ENCODE measurements around the gene ZDHHC21.

ZDHHC21 gene

DNA sequence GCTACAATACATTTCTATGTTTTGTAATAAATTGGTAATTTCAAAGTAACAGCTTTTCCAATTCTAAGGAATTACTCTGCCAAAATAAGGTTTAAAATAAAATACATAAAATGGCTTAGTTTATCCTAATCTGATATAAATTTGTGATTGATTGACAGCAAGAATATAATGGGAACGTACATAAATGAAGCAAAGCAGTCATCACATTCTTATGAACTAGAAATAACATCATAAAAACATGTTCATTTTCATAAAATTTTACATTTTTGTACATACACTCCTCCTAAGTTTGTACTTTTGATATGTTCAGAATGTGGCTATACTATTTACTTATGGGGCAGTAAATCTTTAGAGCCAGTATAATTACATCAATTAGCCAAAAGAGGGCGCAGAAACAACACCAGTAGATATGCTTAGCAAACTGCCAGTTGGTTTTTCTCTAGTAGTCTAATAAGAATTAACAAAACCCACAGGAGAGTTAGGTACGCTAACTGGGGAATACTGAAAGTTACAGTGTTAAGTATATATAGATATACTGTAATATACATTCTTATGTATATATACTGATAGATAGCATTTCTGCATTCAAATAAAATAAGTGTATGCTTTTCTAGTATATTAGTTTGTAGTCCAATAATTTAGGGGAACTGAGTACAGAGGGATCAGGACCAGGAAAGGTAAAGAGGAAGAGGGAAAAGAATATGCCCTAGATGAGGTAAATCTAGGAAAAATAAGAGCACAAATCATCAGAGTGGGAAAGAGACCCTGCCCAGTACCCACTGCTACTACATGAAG is 76.8 kb downstream of the ZDHHC21 start:
- DNase-seq (ENCODE audit: low read depth): no peak

DNA sequence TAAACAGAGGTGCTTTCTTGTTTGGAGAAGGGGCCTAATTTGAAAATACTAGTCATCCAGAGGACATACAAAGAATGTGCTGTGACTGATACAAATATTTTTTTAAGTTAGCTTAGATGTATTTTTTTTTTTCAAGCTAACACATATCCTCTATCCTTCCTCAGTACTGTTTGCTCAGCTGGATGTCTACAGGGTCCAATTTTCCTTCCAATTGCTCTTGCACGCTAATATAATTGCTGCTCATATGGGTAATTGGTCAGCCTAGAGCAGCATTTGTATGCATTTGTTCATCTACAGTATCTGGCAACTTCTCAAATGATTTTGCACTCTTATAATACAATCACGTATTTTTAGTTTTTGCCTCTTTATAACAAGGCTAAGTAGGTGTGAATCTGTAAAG is 84.7 kb downstream of the ZDHHC21 start:
- no peak for DNase-seq (ENCODE audit: low read depth)

DNA sequence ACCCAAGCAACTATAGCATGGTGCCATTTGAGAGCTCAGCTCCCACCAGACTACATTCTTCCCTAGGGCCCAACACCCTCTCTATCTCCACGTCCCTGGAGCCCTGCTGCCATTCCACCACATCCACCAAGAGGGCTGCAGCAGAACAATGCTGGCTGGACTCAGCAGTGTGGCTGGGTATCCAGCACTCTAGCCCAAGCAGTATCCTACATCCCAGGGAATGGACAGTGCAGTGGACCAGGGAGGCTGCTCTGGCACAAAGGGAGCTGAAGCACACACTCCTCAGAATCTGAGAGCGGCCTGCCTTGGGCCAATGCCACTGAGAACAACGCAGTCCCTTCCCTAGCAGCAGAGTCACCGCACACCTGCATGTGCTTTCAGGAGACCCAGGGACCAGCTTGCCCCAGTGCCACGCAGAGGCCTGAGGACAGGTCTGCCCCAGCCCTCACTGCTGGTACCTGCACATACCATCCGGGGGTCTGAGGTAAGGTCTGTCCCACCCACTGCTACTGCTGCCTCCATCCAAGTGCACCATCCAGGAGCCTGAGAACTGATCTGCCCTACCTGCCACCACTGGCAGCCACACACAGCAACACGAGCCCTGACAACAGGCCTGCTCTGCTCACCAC is 95.9 kb downstream of the ZDHHC21 start:
- DNase-seq (ENCODE audit: low read depth): no peak

DNA sequence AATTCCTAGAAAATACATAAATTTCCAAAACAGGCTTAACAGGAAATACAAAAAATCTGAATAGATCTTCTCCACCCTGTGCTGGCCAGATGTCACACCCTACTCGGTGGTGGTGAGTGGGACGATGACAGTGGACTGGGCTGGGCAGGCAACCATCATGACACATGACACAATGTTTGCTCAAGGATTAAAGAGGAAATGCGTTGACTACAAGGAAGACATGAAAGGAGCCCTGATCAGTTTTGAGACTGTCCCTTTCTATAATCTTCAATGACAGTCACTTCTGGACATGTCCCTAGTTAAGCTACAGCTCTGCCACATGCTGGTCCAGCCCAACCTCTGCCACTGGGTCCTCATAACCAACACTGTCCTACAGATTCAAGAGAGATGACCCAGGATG is 99.8 kb downstream of the ZDHHC21 start:
- DNase-seq (ENCODE audit: low read depth): no peak

DNA sequence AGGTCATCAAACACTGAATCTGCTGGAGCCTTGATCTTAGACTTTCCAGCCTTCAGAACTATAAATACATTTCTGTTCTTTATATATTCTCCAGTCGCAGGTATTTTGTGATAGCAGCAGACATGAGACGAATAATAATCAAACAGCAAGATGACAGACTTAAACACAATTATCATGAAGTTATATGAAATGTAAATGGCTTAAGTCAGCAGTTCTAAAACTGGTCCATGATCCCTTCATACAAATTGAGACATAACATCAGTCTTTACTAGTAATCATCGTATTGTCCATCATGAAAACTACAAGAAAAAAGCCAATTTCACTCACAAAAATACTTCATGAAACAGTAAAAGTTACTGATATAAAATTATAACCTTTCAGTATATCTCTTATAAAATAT is 101.8 kb downstream of the ZDHHC21 start:
- no peak for DNase-seq (ENCODE audit: low read depth)

DNA sequence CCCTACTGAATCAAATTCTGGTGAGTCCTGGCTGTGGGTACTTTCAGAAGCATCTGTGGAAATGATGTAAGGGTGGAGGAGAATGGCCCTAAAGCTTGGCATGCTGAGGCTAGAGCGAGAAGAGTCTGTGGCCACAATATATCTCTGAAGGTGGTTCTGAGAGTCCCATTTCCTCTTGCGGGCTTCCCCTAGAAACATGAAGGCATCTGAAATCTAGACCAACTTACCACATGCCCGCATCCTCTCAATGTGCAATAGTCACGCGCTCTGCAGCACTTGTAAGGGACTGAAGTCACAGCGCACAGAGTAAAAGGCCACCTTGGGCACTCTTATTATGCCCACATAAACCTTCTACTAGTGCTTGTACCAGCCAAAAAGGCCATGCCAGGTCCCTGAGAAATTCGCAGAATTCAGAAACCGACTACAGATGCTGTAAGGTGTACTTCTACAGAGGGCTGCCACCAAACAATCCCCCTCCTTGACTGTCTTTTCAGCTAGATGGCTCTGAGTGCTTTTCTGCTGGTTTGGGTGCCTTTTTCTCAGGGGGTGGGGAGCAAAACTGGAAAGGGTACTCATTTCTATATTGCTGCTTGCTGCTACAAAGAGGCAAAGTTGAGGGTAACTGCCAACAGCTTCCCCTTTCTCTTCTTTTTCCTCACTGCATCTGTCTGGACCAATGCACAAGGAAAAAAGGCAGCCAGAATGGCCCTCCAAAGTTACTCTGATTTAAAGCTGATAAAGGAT is 107.3 kb downstream of the ZDHHC21 start:
- DNase-seq (ENCODE audit: low read depth): no peak

DNA sequence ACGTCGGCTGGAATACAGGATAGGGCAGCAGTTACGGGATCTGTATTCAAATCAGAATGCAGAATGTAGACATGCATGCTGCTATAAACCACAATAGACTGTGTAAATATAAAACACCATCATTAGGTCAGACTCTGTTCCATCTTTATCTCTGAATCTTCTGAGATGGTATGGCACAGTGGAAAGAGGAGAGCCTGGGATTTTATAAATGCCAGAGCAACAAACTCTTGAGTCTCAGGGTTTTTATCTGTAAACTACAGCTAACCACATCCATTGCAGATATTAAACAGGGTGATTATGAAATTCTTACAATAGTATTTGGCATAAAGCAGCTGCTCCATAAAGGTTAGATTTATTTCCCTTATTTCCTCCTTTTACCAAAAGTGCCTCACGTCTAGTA is 108.7 kb downstream of the ZDHHC21 start:
- no peak for DNase-seq (ENCODE audit: low read depth)

DNA sequence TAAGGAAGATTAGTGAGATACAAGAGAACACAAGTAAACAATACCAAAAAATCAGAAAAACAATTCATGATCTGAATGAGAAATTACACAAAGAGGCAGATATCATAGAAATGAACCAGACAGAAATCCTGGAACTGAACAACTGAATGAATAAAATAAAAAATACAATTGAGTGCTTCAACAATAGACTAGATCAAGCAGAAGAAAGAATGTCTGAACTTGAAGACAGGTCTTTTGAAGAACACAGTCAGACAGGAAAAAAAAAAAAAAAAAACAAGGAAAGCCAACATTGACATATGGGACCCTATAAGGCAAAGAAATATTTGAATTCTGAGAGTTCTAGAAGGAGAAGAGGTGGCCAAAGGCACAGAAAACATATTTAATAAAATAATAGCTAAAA is 115.2 kb downstream of the ZDHHC21 start:
- no peak for DNase-seq (ENCODE audit: low read depth)

DNA sequence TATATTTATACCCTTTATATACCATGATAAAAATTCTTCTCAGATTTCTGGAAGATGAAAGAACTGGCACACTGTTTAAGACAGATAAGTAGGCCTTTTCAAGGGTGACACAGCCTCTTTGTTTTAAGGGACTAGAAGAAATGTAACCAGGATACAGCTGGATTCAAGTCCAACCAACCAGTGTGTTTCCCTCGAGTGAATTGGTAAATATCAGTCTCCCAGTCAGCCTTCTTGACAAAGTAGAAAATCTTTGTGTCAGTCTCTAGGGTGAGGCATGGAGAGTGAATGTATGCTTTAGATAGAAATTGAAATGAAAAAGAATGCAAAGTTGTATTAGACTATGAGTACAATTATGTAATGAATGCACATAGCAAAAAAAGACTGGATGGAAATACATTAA is 119.1 kb downstream of the ZDHHC21 start:
- DNase-seq (ENCODE audit: low read depth): no peak

DNA sequence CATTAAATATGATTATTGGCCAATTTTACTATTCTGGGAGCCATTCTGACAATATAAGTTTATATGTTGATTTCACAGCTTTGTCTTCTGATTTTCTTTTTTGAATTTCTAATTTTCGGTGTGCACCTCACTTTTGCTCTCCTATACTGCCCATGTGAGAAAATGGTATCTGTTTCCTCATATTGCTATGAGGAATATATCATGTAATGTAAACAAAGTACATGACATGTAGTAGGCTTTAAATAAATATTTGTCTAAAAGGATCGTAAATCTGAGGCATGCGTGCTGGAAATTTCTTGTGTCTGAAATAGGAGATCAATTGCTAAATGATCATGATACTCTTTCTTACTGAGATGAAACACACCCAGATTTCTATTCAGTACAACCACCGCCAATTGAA is 119.9 kb downstream of the ZDHHC21 start:
- no peak for DNase-seq (ENCODE audit: low read depth)

DNA sequence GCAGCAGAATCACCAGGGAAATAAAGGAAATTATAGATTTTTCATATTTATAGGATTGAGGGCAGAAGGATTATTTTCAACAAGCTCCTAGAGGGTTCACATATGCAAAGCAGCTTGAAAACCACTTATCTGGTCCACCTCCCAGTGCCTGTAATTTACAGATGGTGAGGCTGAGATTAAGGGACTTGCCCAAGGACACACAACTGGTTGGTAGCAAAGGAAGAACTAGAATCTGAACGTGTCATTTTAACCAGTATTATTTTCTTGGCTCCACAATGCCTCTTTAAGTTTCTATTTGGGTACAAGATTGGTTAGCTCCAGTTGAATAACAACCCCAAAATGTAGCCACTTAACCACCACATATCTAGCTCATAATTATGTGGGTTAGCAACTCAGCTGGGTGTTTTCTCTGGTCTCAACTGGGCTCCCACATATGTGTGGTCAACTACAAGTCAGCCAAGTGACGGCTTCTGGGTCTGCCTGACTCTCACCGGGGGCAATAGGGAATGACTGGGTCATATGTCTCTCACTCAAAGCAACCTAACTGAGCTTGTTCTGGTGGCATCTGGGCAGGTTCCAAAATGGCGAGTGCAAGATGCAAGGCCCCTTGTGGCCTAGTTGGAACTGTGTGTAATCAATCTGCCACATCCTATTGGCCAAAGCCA is 127.7 kb downstream of the ZDHHC21 start:
- DNase-seq (ENCODE audit: low read depth): no peak

DNA sequence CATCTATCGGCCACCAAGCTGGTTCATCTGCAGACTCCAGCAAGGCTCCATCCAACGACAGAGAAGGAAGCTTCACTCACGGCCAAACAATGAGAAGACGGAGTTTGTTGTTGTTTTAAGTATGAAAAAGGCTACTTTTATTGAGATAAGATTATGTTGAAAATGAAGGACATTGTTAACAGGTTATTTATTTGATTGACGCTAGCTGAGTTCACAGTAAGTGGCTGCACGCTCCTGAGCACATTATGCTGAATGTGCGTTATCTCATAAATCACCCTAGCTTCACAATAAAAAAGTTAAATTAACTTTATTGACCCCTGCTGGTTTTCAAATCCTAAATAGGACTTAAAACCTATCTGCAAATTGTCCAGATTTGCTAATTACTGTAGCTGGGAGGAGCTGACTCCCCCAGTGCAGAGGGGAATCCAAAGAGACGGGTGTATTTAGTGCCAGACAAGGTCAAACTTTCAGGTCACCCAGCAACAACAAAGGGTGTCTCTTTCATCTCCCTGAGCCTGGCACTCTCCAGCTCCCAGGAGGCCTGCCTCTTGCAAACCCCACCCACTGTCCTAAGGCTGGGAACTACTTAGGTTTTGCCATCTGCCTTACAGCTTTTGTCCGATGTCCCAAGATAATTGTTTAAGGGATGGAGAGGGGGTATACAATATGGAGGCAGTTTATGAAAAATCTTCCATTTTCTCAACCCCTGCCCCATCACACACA is 129.2 kb downstream of the ZDHHC21 start:
- no peak for DNase-seq (ENCODE audit: low read depth)

DNA sequence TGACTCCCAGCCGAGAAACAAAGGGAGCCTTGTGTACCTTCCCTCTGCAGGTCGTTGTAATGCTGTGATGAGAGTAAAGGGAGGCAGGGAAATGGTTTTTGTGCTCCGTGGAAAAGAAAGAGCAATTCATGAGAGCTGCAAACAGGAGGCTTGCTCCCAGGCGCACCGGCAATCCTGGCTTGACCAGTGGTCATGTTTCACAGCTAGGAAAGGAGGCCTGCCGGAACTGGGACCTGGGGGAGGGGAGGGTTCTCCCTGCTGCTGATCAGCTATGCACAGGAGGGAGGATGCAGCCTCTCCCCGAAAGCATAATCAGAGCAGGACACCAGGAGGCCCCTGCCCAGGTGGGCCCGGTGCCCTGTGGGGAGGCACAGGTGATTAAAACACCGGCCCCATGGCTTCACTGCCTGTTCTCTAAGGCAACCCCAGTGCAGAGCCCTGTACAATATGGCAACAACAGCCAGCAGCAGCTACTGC is 131.3 kb downstream of the ZDHHC21 start:
- DNase-seq (ENCODE audit: low read depth): no peak

Measured in T follicular helper cell (primary cell).